Measurements from ENCODE around the gene PPWD1.
"Not testable (repeated sequence)": the region's sequence is repeated elsewhere in the genome, so short reads cannot be mapped to it uniquely, and the experiment has no call there.

Gene PPWD1

DNA sequence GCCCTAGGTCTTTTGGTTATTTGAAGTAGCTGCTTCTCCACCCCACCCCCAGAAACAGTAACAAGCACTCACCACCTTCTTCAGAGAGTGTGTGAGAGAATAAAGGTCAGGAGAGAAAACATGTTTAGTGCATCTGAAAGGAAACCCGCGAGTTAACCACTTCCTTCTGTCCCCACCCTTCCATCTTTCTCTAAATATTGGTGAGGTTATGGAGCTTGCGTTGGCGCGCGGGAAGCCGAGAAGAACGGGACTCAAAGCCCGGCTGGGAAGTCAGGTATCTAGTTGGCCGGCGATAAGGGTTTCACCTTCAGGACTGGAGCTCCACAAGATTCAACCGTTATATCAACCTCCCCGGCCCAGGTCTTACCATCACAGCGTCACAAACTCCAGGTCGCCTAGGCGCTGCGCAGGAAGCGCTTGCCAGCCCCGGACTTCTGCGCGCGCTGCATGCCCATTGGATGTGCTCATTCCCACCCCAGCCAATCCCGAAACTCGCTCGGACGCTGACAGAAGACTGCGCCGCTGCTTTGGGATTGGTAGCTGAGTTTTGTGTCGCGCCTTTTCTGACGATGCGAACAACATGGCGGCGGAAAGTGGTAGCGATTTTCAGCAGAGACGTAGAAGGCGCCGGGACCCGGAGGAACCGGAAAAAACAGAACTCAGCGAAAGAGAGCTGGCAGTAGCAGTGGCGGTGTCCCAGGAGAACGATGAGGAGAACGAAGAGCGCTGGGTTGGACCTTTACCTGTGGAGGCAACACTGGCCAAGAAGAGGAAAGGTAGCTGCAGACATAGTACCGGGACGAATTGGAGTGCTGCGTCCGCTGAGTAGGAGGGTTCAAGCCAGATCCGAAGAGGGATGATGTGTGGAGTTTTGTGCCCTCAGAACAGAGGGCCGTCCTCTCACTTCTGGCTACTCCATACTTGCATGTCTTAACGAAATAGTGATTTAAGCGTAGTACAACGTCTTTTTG, at the start of gene PPWD1, which contains the start of gene CENPK:
TSS of gene PPWD1 (plus strand) at position 566 of the 971 bp plus-strand sequence. CDS start at position 581, 15 bp downstream.
TSS of gene CENPK (minus strand) at position 438 of the 971 bp plus-strand sequence. CDS start 8,261 bp downstream, outside the sequence.
- peak; percentile 58 to 94 (median 91) for DNase-seq

GRCh38 chr5:65525726-65526125, 37.4 kb upstream of the PPWD1 start:
- DNase-seq = no peak

- DNase-seq = no peak
Observed at GRCh38 chr5:65530904-65531303, 32.2 kb upstream of the PPWD1 start.

GRCh38 chr5:65535529-65535987, 27.5 kb upstream of the PPWD1 start:
- DNase-seq = no peak

GRCh38 chr5:65539827-65540226, 23.3 kb upstream of the PPWD1 start:
- DNase-seq = no peak

- no peak for DNase-seq
Observed at GRCh38 chr5:65544473-65544872, 18.6 kb upstream of the PPWD1 start.

DNA sequence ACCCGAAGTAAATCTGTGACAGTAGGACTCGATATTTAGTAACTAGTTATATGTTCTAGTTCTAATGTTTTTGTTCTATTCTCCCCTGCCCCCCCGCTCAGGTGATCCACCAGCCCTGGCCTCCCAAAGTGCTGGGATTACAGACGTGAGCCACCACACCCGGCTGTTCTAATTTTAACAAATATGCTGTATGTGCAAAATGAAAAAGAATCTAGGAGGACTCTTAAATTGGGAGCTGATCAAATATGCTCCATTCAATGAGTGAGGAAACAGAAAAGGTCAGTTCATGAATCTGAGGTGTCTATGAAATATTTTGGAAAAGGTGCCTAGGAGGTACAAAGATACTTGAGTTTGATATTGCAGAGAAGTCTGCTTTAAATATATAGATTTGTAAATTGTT, 17.0 kb upstream of the PPWD1 start:
- no peak for DNase-seq

DNA sequence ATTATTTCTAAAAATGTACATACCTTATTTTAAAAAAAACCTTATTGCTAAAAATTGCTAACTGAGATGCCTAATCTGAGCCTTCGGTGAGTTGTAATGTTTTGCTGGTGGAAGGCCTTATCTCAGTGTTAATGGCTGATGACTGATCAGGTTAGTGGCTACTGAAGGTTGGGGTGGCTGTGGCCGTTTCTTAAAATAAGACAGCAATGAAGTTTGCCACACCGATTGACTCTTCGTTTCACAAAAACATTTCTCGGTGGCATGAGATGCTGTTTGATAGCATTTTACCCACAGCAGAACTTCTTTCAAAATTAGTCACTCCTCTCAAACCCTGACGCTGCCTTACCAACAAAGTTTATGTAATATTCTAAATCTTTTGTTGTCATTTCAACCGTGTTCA, 14.8 kb upstream of the PPWD1 start:
- DNase-seq = no peak

GRCh38 chr5:65553941-65554340, 9.2 kb upstream of the PPWD1 start:
- no peak for DNase-seq

GRCh38 chr5:65555287-65555686, 7.8 kb upstream of the PPWD1 start:
- DNase-seq = no peak

DNA sequence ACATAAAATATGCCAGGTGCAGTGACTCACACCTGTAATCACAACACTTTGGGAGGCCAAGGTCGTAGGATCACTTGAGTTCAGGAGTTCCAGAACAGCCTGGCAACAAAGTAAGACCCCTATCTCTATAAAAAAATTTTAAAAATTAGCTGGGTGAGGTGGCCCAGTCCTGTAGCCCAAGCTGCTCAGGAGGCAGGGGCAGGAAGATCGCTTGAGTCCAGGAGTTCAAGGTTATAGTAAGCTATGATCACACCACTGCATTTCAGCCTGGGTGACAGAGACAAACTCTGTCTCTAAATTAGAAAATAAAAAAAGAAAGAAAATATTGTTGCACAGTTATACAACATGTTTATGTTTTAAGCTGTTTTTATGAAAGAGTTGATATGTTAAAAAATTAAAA, 6.9 kb upstream of the PPWD1 start:
- no peak for DNase-seq

DNA sequence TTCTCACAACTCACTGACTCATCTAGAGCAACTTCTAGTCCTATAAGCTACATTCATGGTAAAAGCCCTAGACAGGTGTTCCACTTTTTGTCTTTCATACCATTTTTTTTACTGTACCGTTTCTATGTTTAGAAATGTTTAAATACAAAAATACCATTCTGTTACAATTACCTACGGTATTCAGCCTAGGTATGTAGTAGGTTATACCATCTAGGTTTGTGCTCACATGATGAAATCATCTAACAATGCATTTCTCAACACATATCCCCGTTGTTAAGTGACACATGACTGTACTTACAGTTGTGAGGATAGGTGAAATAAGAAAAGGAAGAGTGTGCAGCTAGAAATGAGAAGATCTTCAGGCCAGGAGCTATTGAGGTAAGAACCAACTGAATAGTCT, 6.4 kb upstream of the PPWD1 start:
- DNase-seq = no peak

- peak in 1 of 14 donors; percentile 18 for DNase-seq
Observed at GRCh38 chr5:65563777-65564176, 681 bp downstream of the PPWD1 start.

GRCh38 chr5:65566505-65566904, 3.4 kb downstream of the PPWD1 start:
- DNase-seq = no peak

DNA sequence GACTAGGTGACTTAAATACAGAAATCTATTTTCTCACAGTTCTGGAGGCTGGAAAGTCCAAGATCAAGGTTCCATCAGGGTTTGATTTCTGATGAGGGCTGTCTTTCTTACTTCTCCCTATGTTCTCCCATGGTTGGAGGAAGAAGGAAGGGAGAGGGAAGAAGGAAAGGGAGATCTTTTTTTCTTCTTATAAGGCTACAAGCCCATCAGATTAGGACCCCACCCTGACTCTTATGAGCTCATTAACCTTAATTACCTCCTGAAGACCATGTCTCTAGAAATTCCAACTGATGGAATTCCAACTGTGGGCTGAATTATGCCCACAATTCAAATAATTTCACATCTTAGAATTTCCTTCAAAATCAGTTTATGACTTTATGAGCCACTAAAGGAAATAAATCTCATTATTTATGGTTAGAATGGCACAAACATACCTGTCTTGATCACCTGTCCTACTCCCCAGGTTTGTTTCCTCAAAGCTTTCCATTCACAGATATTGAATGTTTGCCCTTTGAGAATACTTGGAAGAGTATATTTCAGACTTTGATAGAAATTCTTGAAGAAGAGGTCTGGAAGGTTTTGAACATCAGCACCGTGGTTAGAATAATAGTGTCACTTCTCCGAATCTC, 7.6 kb downstream of the PPWD1 start:
- no peak for DNase-seq

DNA sequence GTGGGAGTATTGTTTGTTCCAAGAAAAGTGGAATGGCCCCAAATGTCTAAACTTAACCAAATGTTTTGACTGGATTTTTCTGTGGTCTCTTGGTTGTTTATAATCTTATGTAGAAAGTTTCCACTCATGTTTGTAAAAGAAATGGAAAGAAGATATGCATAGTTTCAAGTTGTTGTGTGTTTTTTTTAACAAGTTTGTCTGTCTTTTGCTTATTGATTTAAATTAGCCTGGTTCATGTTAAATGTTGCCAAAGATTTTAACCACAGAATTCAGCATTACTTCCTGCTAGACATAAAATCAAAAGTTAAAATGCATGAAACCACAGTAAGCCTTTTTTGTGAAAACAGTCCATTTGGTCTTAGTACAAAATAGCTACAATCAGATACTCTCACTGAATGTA, 14.0 kb downstream of the PPWD1 start:
- no peak for DNase-seq

- DNase-seq = no peak
Observed at GRCh38 chr5:65588694-65589093, 25.6 kb downstream of the PPWD1 start.

- DNase-seq = not testable (repeated sequence)
Observed at GRCh38 chr5:65601761-65602160, 38.7 kb downstream of the PPWD1 start.

GRCh38 chr5:65611524-65611923, 48.4 kb downstream of the PPWD1 start:
- no peak for DNase-seq

- no peak for DNase-seq
Observed at GRCh38 chr5:65612298-65612907, 49.3 kb downstream of the PPWD1 start.

DNA sequence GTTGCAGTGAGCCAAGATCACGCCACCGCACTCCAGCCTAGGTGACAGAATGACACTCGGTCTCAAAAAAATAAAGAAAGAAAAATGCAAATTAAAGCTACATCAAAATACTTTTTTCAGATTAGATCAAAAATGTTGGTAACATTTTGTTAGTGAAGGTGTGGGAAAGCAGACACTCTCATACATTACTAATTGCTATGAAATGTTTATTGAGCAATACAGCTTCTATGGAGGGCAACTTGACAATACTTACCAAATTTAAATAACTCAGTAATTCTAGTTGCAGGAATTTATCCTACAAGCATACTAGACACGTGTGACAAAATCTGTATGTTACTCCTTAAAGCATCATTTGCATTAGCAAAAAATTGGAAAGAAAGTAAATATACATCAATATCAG, 56.9 kb downstream of the PPWD1 start:
- no peak for DNase-seq

GRCh38 chr5:65621961-65622360, 58.9 kb downstream of the PPWD1 start:
- DNase-seq = not testable (repeated sequence)

DNA sequence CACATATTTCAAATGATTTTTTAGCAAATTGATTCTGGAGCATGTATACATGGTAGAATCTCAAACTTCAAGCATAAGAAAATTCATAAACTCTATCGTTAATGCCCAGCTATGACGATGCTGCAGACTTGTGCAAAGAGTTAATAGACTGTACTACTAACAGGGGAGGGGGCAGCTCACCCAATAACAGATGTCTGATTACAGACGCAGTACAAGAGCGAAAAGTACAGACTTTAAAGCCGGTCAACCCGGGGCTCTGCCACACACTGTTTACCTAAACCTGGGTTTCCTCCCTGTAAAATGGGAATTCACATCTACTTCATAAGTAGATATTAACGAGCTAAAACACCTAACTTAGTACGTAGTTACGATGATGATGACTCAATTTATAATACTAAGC, 60.4 kb downstream of the PPWD1 start:
- no peak for DNase-seq

All from C1 segment of cervical spinal cord (tissue), 14 donors.